GM13976 (cell line): ENCODE data around the gene ANXA4.

ENCODE experiments used
- DNase-seq: peaks from one replicate; pipeline ENCODE4 v3.0.0; 2012; ENCODE audit warnings: low spot score
- CTCF ChIP-seq: IDR thresholded peaks from 2 replicates; pipeline ENCODE4 v1.5.1; 2012; ENCODE audit warnings: borderline replicate concordance, mild to moderate bottlenecking; ENCODE audit not compliant: insufficient read depth; ENCODE audit errors: extremely low read depth, missing control alignments, control extremely low read depth
- in situ Hi-C: fragments of 300-500 bp; cut with MboI; formaldehyde crosslinking; loops from one replicate; pipeline ENCODE4 v1.12.0; 2022; ENCODE audit warnings: low sequenced_read_pairs, mixed read lengths, inconsistent platforms; ENCODE audit not compliant: unreplicated experiment

Gene ANXA4

GRCh38 chr2:69781321-69782248 is 39.7 kb downstream of the ANXA4 start:
- in situ Hi-C loops = no loop called here
- DNase-seq = no peak
- TF ChIP-seq CTCF = no peak

GRCh38 chr2:69784228-69784627 is 42.3 kb downstream of the ANXA4 start:
- DNase-seq = no peak
- no peak for TF ChIP-seq CTCF
- in situ Hi-C loops = no loop called here

GRCh38 chr2:69785358-69785757 is 43.4 kb downstream of the ANXA4 start:
- in situ Hi-C loops = no loop called here
- no peak for TF ChIP-seq CTCF
- no peak for DNase-seq

GRCh38 chr2:69786052-69786560 is 44.2 kb downstream of the ANXA4 start:
- DNase-seq = no peak
- in situ Hi-C loops = no loop called here
- no peak for TF ChIP-seq CTCF

- in situ Hi-C loops = no loop called here
- no peak for DNase-seq
Measured at GRCh38 chr2:69789175-69789721, 47.3 kb downstream of the ANXA4 start.

More at GRCh38 chr2:69789175-69789721, 47.3 kb downstream of the ANXA4 start:
- TF ChIP-seq CTCF = no peak
